Loucy (cell line): ENCODE results near the gene COL27A1.

Experiments
- H2AFZ ChIP-seq: fragments of 200-600 bp; sonication (generic); 2 replicates; pipeline ENCODE4 v1.6.0; 2016; ENCODE audit warnings: antibody characterized with exemption, mild to moderate bottlenecking, low read length, moderate library complexity
- H3F3A ChIP-seq: fragments of 200-600 bp; 2 replicates; pipeline ENCODE4 v1.6.0; 2016; ENCODE audit warnings: antibody characterized with exemption, low read depth, mild to moderate bottlenecking
- H3K27me3 ChIP-seq: fragments of 200-600 bp; sonication (generic); 2 replicates; pipeline ENCODE4 v1.6.1; 2014; ENCODE audit warnings: low read length, mild to moderate bottlenecking; ENCODE audit not compliant: insufficient read depth, poor library complexity, severe bottlenecking
- H3K36me3 ChIP-seq: fragments of 200-600 bp; sonication (generic); 2 replicates; pipeline ENCODE4 v1.6.1; 2016; ENCODE audit warnings: low read length; ENCODE audit not compliant: insufficient read depth
- H3K4me1 ChIP-seq: fragments of 200-600 bp; sonication (generic); 2 replicates; pipeline ENCODE4 v1.5.1; 2014; ENCODE audit warnings: low read length, mild to moderate bottlenecking; ENCODE audit not compliant: insufficient read depth, poor library complexity, severe bottlenecking
- H3K4me2 ChIP-seq: fragments of 200-600 bp; sonication (generic); 2 replicates; pipeline ENCODE4 v1.6.0; 2014; ENCODE audit warnings: antibody characterized with exemption, low read length, low read depth, mild to moderate bottlenecking; ENCODE audit not compliant: poor library complexity, severe bottlenecking
- H3K4me3 ChIP-seq: fragments of 200-600 bp; sonication (generic); 2 replicates; pipeline ENCODE4 v1.5.1; 2014; ENCODE audit warnings: low read length, mild to moderate bottlenecking, mixed read lengths; ENCODE audit not compliant: poor library complexity, severe bottlenecking
- H3K79me2 ChIP-seq: fragments of 200-600 bp; sonication (generic); 2 replicates; pipeline ENCODE4 v1.6.1; 2014; ENCODE audit warnings: low read length; ENCODE audit not compliant: insufficient read depth
- H3K9ac ChIP-seq: fragments of 200-600 bp; sonication (generic); 2 replicates; pipeline ENCODE4 v1.6.0; 2014; ENCODE audit warnings: mild to moderate bottlenecking, low read depth, low read length, moderate library complexity; ENCODE audit not compliant: poor library complexity, severe bottlenecking
- H3K9me2 ChIP-seq: fragments of 200-600 bp; sonication (generic); replicated peaks from 2 replicates; pipeline ENCODE4 v1.6.1; 2016; ENCODE audit warnings: low read depth, low read length, mixed read lengths
- H3K9me3 ChIP-seq: fragments of 200-600 bp; sonication (generic); 2 replicates; pipeline ENCODE4 v1.6.1; 2014; ENCODE audit warnings: mild to moderate bottlenecking, antibody characterized with exemption, low read length, low read depth; ENCODE audit not compliant: insufficient read depth
- H4K20me1 ChIP-seq: fragments of 200-600 bp; sonication (generic); 2 replicates; pipeline ENCODE4 v1.6.0; 2014; ENCODE audit warnings: antibody characterized with exemption, low read length, mild to moderate bottlenecking; ENCODE audit not compliant: insufficient read depth, poor library complexity, severe bottlenecking
- EZH2phosphoT487 ChIP-seq: fragments of 200-600 bp; IDR thresholded peaks from 2 replicates; pipeline ENCODE4 v1.6.1; 2018; ENCODE audit warnings: antibody characterized with exemption, mild to moderate bottlenecking, moderate library complexity, borderline replicate concordance
- TF ChIP-seq, protein P1 (sequence below): fragments of 200-600 bp; sonication (generic); conservative IDR thresholded peaks from 2 replicates; pipeline ENCODE4 v1.5.1; 2014; ENCODE audit warnings: mild to moderate bottlenecking, antibody characterized with exemption, low read length

The COL27A1 gene

GRCh38 chr9:114224247-114224610, 68.9 kb downstream of the COL27A1 start:
- Histone ChIP-seq H3F3A (no peaks in the 10 kb centered on the region), H3K4me2 (no peak overlapping the region), H3K4me1 (no peaks in the 10 kb centered on the region), H4K20me1 (no peaks in the 10 kb centered on the region), H3K9me2 (no peaks in the 10 kb centered on the region), H3K36me3 (no peaks in the 10 kb centered on the region), H2AFZ (no peak overlapping the region), H3K9me3 (no peaks in the 10 kb centered on the region), H3K79me2 (no peaks in the 10 kb centered on the region), H3K4me3 (no peak overlapping the region), H3K27me3 (no peaks in the 10 kb centered on the region), H3K9ac (no peak overlapping the region)
- no peak for TF ChIP-seq EZH2phosphoT487
- TF ChIP-seq, protein P1, sequence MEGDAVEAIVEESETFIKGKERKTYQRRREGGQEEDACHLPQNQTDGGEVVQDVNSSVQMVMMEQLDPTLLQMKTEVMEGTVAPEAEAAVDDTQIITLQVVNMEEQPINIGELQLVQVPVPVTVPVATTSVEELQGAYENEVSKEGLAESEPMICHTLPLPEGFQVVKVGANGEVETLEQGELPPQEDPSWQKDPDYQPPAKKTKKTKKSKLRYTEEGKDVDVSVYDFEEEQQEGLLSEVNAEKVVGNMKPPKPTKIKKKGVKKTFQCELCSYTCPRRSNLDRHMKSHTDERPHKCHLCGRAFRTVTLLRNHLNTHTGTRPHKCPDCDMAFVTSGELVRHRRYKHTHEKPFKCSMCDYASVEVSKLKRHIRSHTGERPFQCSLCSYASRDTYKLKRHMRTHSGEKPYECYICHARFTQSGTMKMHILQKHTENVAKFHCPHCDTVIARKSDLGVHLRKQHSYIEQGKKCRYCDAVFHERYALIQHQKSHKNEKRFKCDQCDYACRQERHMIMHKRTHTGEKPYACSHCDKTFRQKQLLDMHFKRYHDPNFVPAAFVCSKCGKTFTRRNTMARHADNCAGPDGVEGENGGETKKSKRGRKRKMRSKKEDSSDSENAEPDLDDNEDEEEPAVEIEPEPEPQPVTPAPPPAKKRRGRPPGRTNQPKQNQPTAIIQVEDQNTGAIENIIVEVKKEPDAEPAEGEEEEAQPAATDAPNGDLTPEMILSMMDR, result no peak

DNA sequence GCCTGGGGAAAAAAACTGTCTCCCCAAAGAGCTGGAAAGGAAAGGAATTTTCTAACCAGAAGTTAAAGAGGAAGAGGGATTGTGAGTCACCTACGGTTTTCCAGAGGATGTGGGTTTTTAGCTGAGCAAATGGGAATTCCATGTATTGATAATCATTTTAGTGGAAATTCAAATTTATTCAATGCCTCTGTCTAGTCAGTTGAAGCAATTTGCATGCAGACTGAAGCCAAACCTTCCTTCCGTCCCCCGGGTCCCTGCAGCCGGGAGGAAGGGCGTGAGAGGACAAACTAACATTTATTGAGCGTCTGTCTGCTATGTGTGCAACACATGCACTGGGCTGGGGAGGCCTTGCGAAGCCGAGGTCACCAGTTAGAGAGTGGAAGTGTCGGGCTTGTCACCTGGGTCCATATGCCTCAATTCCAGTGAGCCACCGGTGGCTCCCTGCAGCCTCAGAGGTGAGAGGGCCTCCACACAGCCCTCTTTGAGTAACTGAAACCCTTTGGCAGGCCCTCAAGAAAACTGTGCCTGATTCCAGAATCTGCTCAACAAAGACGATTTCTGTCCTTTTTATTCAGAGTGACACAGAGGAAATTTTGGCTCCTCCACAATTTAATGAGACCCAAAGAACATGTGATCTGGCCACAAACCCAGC, 70.3 kb downstream of the COL27A1 start:
- Histone ChIP-seq H3K9me3 (no peaks in the 10 kb centered on the region), H3K79me2 (no peaks in the 10 kb centered on the region), H3K9ac (no peak overlapping the region), H3K4me2 (no peak overlapping the region), H4K20me1 (no peaks in the 10 kb centered on the region), H3K9me2 (no peaks in the 10 kb centered on the region), H3F3A (no peaks in the 10 kb centered on the region), H3K4me1 (no peaks in the 10 kb centered on the region), H3K36me3 (no peaks in the 10 kb centered on the region), H2AFZ (no peak overlapping the region), H3K27me3 (no peaks in the 10 kb centered on the region), H3K4me3 (no peak overlapping the region)
- TF ChIP-seq, protein P1, result no peak
- no peak for TF ChIP-seq EZH2phosphoT487

GRCh38 chr9:114226246-114227055, 71.1 kb downstream of the COL27A1 start:
- Histone ChIP-seq H2AFZ (no peak overlapping the region), H3K4me3 (no peak overlapping the region), H3K4me1 (no peaks in the 10 kb centered on the region), H3K27me3 (no peaks in the 10 kb centered on the region), H4K20me1 (no peaks in the 10 kb centered on the region), H3K9ac (no peak overlapping the region), H3K9me3 (no peaks in the 10 kb centered on the region), H3K36me3 (no peaks in the 10 kb centered on the region), H3F3A (no peaks in the 10 kb centered on the region), H3K79me2 (no peaks in the 10 kb centered on the region), H3K9me2 (no peaks in the 10 kb centered on the region), H3K4me2 (no peak overlapping the region)
- TF ChIP-seq, protein P1, result no peak
- TF ChIP-seq EZH2phosphoT487, result no peak
